Astrocyte (in vitro differentiated cells and primary cell): ENCODE results near the gene IQSEC3. TPM values are rescaled to one million over a fixed set of nuclear protein-coding genes. Genes with fewer than 3 reads are reported as not detected.
A peak's percentile ranks its signal among the peaks of the same experiment; 100 is the strongest.

Source experiments
- DNase-seq: peaks from one replicate; pipeline ENCODE4 v3.0.0-alpha.2; 2010; ENCODE audit warnings: low read depth
- FAIRE-seq: peaks from 2 replicates; lab custom pipeline; 2011; peaks lifted over from hg19 to GRCh38; lab: Jason Lieb, UNC
- H2AFZ ChIP-seq: 2 replicates; pipeline ENCODE4 v1.6.0; 2012; ENCODE audit warnings: low read depth, low read length, inconsistent platforms
- H3K27ac ChIP-seq: 2 replicates; pipeline ENCODE4 v1.5.1; 2011; ENCODE audit warnings: low read depth, low read length, inconsistent platforms
- H3K27me3 ChIP-seq: 2 replicates; pipeline ENCODE4 v1.6.0; 2011; ENCODE audit warnings: low read length, inconsistent platforms; ENCODE audit not compliant: insufficient read depth
- H3K36me3 ChIP-seq: 2 replicates; pipeline ENCODE4 v1.5.1; 2011; ENCODE audit warnings: low read length, inconsistent platforms; ENCODE audit not compliant: insufficient read depth
- H3K4me1 ChIP-seq: 2 replicates; pipeline ENCODE4 v1.5.1; 2011; ENCODE audit warnings: low read length, inconsistent platforms; ENCODE audit not compliant: insufficient read depth
- H3K4me2 ChIP-seq: 2 replicates; pipeline ENCODE4 v1.6.0; 2012; ENCODE audit warnings: low read length, inconsistent platforms
- H3K4me3 ChIP-seq: 2 replicates; pipeline ENCODE4 v1.5.1; 2011; ENCODE audit warnings: low read depth, mild to moderate bottlenecking, low read length, inconsistent platforms; ENCODE audit not compliant: insufficient read depth
- H3K79me2 ChIP-seq: 2 replicates; pipeline ENCODE4 v1.6.0; 2012; ENCODE audit warnings: mild to moderate bottlenecking, low read length, inconsistent platforms; ENCODE audit not compliant: insufficient read depth
- H3K9ac ChIP-seq: 2 replicates; pipeline ENCODE4 v1.6.0; 2012; ENCODE audit warnings: mild to moderate bottlenecking, low read length, inconsistent platforms
- H3K9me3 ChIP-seq: 2 replicates; pipeline ENCODE4 v1.5.1; 2012; ENCODE audit warnings: low read depth, mild to moderate bottlenecking, low read length, inconsistent platforms; ENCODE audit not compliant: insufficient read depth
- H4K20me1 ChIP-seq: 2 replicates; pipeline ENCODE4 v1.6.0; 2012; ENCODE audit warnings: low read length, inconsistent platforms; ENCODE audit not compliant: insufficient read depth
- H3K27ac Mint-ChIP-seq: one replicate; pipeline ENCODE4 v1.8.0; 2021; ENCODE audit warnings: mild to moderate bottlenecking, mixed read lengths; ENCODE audit not compliant: unreplicated experiment
- H3K27me3 Mint-ChIP-seq: one replicate; pipeline ENCODE4 v1.8.0; 2021; ENCODE audit warnings: low read depth, mixed read lengths; ENCODE audit not compliant: unreplicated experiment
- H3K36me3 Mint-ChIP-seq: one replicate; pipeline ENCODE4 v1.8.0; 2021; ENCODE audit warnings: low read depth, mixed read lengths; ENCODE audit not compliant: unreplicated experiment
- H3K4me1 Mint-ChIP-seq: one replicate; pipeline ENCODE4 v1.8.0; 2021; ENCODE audit warnings: low read depth, mixed read lengths; ENCODE audit not compliant: unreplicated experiment
- H3K4me3 Mint-ChIP-seq: one replicate; pipeline ENCODE4 v1.8.0; 2021; ENCODE audit warnings: mild to moderate bottlenecking, moderate library complexity, mixed read lengths; ENCODE audit not compliant: unreplicated experiment
- H3K9me3 Mint-ChIP-seq: one replicate; pipeline ENCODE4 v1.8.0; 2021; ENCODE audit warnings: mild to moderate bottlenecking, mixed read lengths; ENCODE audit not compliant: unreplicated experiment
- CTCF ChIP-seq: IDR thresholded peaks from 2 replicates; pipeline ENCODE4 v1.5.1; 2011; ENCODE audit warnings: low read depth, mild to moderate bottlenecking, inconsistent platforms, low read length, moderate library complexity; ENCODE audit not compliant: insufficient read depth
- EZH2 ChIP-seq: IDR thresholded peaks from 2 replicates; pipeline ENCODE4 v1.6.1; 2012; ENCODE audit warnings: mild to moderate bottlenecking, low read length, inconsistent platforms; ENCODE audit not compliant: insufficient read depth
- total RNA-seq: library from RNA; stranded (reverse); gene quantifications from 2 replicates; pipeline ENCODE4 v1.2.1, GENCODE V29; 2021

IQSEC3 gene
- total RNA-seq, 1 donor from 2014 or later, result 0.34 TPM

- peaks cover 4% of the 10 kb centered on the region for H3K4me1 ChIP-seq
- TF ChIP-seq CTCF (no peak), EZH2 (no peak)
- H3K79me2 ChIP-seq, result no peaks in the 10 kb centered on the region
- peaks cover 6% of the 10 kb centered on the region for H3K9me3 Mint-ChIP-seq
- no peak overlapping the region for H3K9ac ChIP-seq
- H3K27me3 Mint-ChIP-seq, result peaks cover 52% of the 10 kb centered on the region
- H3K4me3 ChIP-seq, result no peak overlapping the region
- peaks cover 8% of the 10 kb centered on the region for H3K36me3 Mint-ChIP-seq
- H3K27ac ChIP-seq, result no peak overlapping the region
- H3K27ac Mint-ChIP-seq, result no peak overlapping the region
- H2AFZ ChIP-seq, result no peak overlapping the region
- H3K27me3 ChIP-seq, result peaks cover 24% of the 10 kb centered on the region
- peaks cover 9% of the 10 kb centered on the region for H3K4me1 Mint-ChIP-seq
- FAIRE-seq, result no peak
- no peak for DNase-seq
- H3K4me2 ChIP-seq, result no peak overlapping the region
- no peak overlapping the region for H3K4me3 Mint-ChIP-seq
- H3K9me3 ChIP-seq, result no peaks in the 10 kb centered on the region
- H4K20me1 ChIP-seq, result no peaks in the 10 kb centered on the region
- no peaks in the 10 kb centered on the region for H3K36me3 ChIP-seq
These were observed 132.1 kb downstream of the IQSEC3 start for GRCh38 chr12:198705-199104.

DNA sequence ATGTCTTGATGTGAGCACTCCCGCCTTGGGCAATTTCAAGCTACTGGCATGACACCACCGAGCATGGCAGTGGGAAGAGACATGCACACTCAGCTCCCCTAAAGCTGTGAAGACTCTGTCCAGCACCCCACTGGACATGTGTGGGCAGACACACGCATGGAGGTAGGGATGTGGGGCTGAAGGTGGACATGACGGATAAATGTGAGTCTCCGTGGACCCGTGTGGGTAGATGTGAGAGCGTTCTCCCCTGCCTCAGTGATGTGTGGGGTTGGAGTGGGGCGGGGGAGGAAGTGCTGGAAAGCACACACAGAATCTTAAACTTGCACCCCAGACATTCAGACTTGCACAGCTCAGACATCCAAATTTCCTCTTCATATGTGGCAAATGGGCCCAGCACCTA is 134.8 kb downstream of the IQSEC3 start:
- H3K4me1 Mint-ChIP-seq, result peaks cover 9% of the 10 kb centered on the region
- Histone ChIP-seq H3K4me3 (no peak overlapping the region), H3K9ac (no peak overlapping the region), H4K20me1 (no peaks in the 10 kb centered on the region), H2AFZ (no peak overlapping the region), H3K4me2 (no peak overlapping the region), H3K9me3 (peaks cover under 1% of the 10 kb centered on the region), H3K27ac (no peak overlapping the region), H3K4me1 (peaks cover 9% of the 10 kb centered on the region), H3K36me3 (no peaks in the 10 kb centered on the region), H3K79me2 (no peaks in the 10 kb centered on the region), H3K27me3 (peaks cover 29% of the 10 kb centered on the region)
- FAIRE-seq (no peak), DNase-seq (no peak)
- peaks cover 8% of the 10 kb centered on the region for H3K36me3 Mint-ChIP-seq
- TF ChIP-seq CTCF (no peak), EZH2 (no peak)
- peaks cover 47% of the 10 kb centered on the region for H3K27me3 Mint-ChIP-seq
- peaks cover 6% of the 10 kb centered on the region for H3K9me3 Mint-ChIP-seq
- H3K27ac Mint-ChIP-seq, result no peak overlapping the region
- H3K4me3 Mint-ChIP-seq, result no peak overlapping the region

DNA sequence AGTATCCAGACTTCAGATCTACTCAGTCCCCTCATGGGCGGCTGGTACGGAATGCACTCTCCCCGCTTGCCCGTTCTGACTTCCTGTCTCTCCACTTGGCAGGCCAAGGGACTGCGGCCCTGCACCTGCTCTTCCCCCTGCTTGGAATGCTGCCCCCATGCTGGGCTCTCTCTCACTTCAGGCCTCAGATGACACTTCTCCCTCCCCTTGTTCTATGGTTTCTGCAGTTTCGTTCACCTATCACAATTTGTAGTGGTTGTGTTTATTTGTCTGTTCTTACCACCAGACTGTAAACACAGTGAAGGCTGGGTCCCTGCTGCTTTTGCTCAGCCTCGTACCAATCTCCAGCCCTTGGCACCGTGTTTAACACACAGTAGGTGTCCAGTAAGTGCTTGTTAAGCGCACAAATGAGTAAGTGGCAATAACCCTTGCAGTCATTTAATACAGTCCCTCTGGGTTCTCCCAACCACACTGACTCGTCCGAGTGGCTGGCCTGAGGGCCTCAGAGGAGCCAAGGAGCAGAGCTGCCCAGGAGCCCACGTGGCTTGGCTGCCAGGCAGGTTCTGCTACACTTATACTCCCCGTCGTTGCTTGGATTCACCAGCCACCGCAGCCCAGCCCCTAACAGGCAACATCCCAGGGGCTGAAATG is 135.6 kb downstream of the IQSEC3 start:
- no peak overlapping the region for H3K27ac Mint-ChIP-seq
- TF ChIP-seq CTCF (no peak), EZH2 (no peak)
- H3K27me3 Mint-ChIP-seq, result peaks cover 47% of the 10 kb centered on the region
- H3K9me3 ChIP-seq, result peaks cover 3% of the 10 kb centered on the region
- peaks cover 6% of the 10 kb centered on the region for H3K9me3 Mint-ChIP-seq
- H3K4me3 Mint-ChIP-seq, result peak overlapping the region; percentile 77
- no peak overlapping the region for H3K4me3 ChIP-seq
- no peak overlapping the region for H3K9ac ChIP-seq
- no peaks in the 10 kb centered on the region for H4K20me1 ChIP-seq
- no peaks in the 10 kb centered on the region for H3K79me2 ChIP-seq
- peaks cover 9% of the 10 kb centered on the region for H3K4me1 Mint-ChIP-seq
- peaks cover 9% of the 10 kb centered on the region for H3K4me1 ChIP-seq
- H3K36me3 ChIP-seq, result no peaks in the 10 kb centered on the region
- DNase-seq, result no peak
- H3K27ac ChIP-seq, result no peak overlapping the region
- H3K27me3 ChIP-seq, result peaks cover 32% of the 10 kb centered on the region
- H3K36me3 Mint-ChIP-seq, result peaks cover 8% of the 10 kb centered on the region
- FAIRE-seq, result no peak
- H3K4me2 ChIP-seq, result no peak overlapping the region
- no peak overlapping the region for H2AFZ ChIP-seq
